GM19025 (cell line): ENCODE results near the gene BPIFB6.

Experiments
- ATAC-seq: cut with Tn5 transposase; IDR thresholded peaks from one replicate; pipeline ENCODE4 v1.9.1; 2021; ENCODE audit warnings: mild to moderate bottlenecking, low read depth, moderate library complexity; ENCODE audit not compliant: unreplicated experiment

BPIFB6 gene

GRCh38 chr20:33015114-33015484, 16.3 kb upstream of the BPIFB6 start:
- ATAC-seq: no peak

- no peak for ATAC-seq
These were observed 15.5 kb upstream of the BPIFB6 start for GRCh38 chr20:33015700-33016580.

GRCh38 chr20:33016581-33017109, 14.8 kb upstream of the BPIFB6 start:
- no peak for ATAC-seq

- ATAC-seq: no peak
These were observed 13.9 kb upstream of the BPIFB6 start for GRCh38 chr20:33017542-33017941.

- no peak for ATAC-seq
These were observed 13.1 kb upstream of the BPIFB6 start for GRCh38 chr20:33018169-33018931.

GRCh38 chr20:33019465-33020277, 11.8 kb upstream of the BPIFB6 start:
- ATAC-seq: no peak

GRCh38 chr20:33020278-33021161, 10.9 kb upstream of the BPIFB6 start:
- no peak for ATAC-seq

GRCh38 chr20:33021879-33022278, 9.6 kb upstream of the BPIFB6 start:
- ATAC-seq: no peak

- no peak for ATAC-seq
These were observed 9.2 kb upstream of the BPIFB6 start for GRCh38 chr20:33022289-33022688.

GRCh38 chr20:33022694-33023438, 8.6 kb upstream of the BPIFB6 start:
- no peak for ATAC-seq

GRCh38 chr20:33023439-33024242, 7.8 kb upstream of the BPIFB6 start:
- ATAC-seq: no peak

- ATAC-seq: no peak
These were observed 7.2 kb upstream of the BPIFB6 start for GRCh38 chr20:33024243-33024560.

GRCh38 chr20:33024609-33025317, 6.7 kb upstream of the BPIFB6 start:
- no peak for ATAC-seq

- no peak for ATAC-seq
These were observed 6.1 kb upstream of the BPIFB6 start for GRCh38 chr20:33025318-33025876.

- no peak for ATAC-seq
These were observed 5.2 kb upstream of the BPIFB6 start for GRCh38 chr20:33026072-33026778.

- ATAC-seq: no peak
These were observed 4.4 kb upstream of the BPIFB6 start for GRCh38 chr20:33026779-33027759.
